IPS-NIHi7 (cell line): ENCODE results near the gene RELN.

Experiments used
- DNase-seq: peaks from one replicate; pipeline ENCODE4 v3.0.0; 2012; ENCODE audit warnings: mixed read lengths; ENCODE audit errors: extremely low spot score

Gene RELN

GRCh38 chr7:103718482-103719061 is 270.9 kb downstream of the RELN start:
- DNase-seq, result no peak

GRCh38 chr7:103717574-103717973 is 271.9 kb downstream of the RELN start:
- no peak for DNase-seq

GRCh38 chr7:103715376-103716120 is 273.9 kb downstream of the RELN start:
- no peak for DNase-seq

- no peak for DNase-seq
Observed at GRCh38 chr7:103714376-103714927, 275.0 kb downstream of the RELN start.

- no peak for DNase-seq
Observed at GRCh38 chr7:103712991-103713778, 276.3 kb downstream of the RELN start.

GRCh38 chr7:103711413-103711812 is 278.0 kb downstream of the RELN start:
- no peak for DNase-seq

GRCh38 chr7:103710247-103710646 is 279.2 kb downstream of the RELN start:
- DNase-seq, result no peak

GRCh38 chr7:103706805-103707204 is 282.7 kb downstream of the RELN start:
- DNase-seq, result no peak

- DNase-seq, result no peak
Observed at GRCh38 chr7:103705542-103705941, 283.9 kb downstream of the RELN start.

- DNase-seq, result no peak
Observed at GRCh38 chr7:103704701-103705100, 284.8 kb downstream of the RELN start.

- no peak for DNase-seq
Observed at GRCh38 chr7:103702982-103703381, 286.5 kb downstream of the RELN start.

GRCh38 chr7:103702454-103702853 is 287.0 kb downstream of the RELN start:
- DNase-seq, result no peak

- no peak for DNase-seq
Observed at GRCh38 chr7:103699032-103699431, 290.4 kb downstream of the RELN start.

- DNase-seq, result no peak
Observed at GRCh38 chr7:103698064-103698463, 291.4 kb downstream of the RELN start.

- DNase-seq, result no peak
Observed at GRCh38 chr7:103695521-103695920, 293.9 kb downstream of the RELN start.

- DNase-seq, result no peak
Observed at GRCh38 chr7:103694304-103694703, 295.2 kb downstream of the RELN start.

GRCh38 chr7:103691291-103691690 is 298.2 kb downstream of the RELN start:
- DNase-seq, result no peak

- DNase-seq, result no peak
Observed at GRCh38 chr7:103690242-103690974, 299.1 kb downstream of the RELN start.

- no peak for DNase-seq
Observed at GRCh38 chr7:103689255-103689654, 300.2 kb downstream of the RELN start.

GRCh38 chr7:103687951-103688350 is 301.5 kb downstream of the RELN start:
- DNase-seq, result no peak

- DNase-seq, result no peak
Observed at GRCh38 chr7:103687272-103687671, 302.2 kb downstream of the RELN start.

- DNase-seq, result no peak
Observed at GRCh38 chr7:103686763-103687162, 302.7 kb downstream of the RELN start.
